ENCODE measurements around the gene RBPMS2. TPM values are rescaled to one million over a fixed set of nuclear protein-coding genes. Genes with fewer than 3 reads are reported as not detected.

Gene RBPMS2
- total RNA-seq, 4 donors from 2014 or later: 0.15 to 1.8 (median 1.1) TPM; not detected in 1

DNA sequence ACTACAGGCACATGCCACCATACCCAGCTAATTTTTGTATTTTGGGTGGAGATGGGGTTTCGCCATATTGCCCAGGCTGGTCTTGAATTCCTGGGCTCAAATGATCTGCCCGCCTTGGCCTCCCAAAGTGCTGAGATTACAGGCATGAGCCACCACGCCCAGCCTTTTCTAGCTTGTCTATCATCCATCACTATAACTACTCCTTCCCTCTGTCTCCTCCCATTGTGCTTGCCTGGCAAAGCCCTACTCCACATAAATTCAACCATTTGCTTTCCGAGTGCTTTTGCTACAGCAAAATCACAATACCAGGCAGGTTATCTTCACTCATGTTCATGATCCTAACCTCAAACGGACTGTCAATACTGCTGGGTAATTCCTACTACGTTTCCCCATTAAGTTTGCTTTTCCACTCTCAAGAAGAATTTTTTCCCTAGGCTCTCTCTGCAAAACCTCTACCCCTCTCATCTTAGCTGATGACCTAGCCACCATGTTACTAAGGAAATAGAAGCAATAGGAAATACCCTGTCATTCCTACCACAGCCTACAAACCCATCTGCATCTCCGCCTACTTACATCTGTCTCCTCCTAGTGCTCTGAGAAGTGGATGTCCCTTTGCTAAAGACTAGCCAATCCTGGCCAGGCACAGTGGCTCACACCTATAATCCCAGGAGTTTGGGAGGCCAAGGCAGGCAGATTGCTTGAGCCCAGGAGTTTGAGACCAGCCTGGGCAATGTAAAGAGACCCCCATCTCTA, 64.5 kb downstream of the RBPMS2 start:
- no peak overlapping the region for H3K4me3 ChIP-seq (ENCODE audit: low read depth, poor library complexity, severe bottlenecking)
- 89 to 93% methylated on average over 7 of the region's 7 CpGs for WGBS, 2 donors
- intact Hi-C loops (cut with DNase I; ENCODE audit: low total_unique reads): no loop called here
- TF ChIP-seq, protein P1, sequence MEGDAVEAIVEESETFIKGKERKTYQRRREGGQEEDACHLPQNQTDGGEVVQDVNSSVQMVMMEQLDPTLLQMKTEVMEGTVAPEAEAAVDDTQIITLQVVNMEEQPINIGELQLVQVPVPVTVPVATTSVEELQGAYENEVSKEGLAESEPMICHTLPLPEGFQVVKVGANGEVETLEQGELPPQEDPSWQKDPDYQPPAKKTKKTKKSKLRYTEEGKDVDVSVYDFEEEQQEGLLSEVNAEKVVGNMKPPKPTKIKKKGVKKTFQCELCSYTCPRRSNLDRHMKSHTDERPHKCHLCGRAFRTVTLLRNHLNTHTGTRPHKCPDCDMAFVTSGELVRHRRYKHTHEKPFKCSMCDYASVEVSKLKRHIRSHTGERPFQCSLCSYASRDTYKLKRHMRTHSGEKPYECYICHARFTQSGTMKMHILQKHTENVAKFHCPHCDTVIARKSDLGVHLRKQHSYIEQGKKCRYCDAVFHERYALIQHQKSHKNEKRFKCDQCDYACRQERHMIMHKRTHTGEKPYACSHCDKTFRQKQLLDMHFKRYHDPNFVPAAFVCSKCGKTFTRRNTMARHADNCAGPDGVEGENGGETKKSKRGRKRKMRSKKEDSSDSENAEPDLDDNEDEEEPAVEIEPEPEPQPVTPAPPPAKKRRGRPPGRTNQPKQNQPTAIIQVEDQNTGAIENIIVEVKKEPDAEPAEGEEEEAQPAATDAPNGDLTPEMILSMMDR (IDR thresholded peaks at IDR 0.05): no peak
- TF ChIP-seq POLR2A (IDR thresholded peaks at IDR 0.05): no peak
- DNase-seq (ENCODE audit: low spot score in 2 of 2): no peak

DNA sequence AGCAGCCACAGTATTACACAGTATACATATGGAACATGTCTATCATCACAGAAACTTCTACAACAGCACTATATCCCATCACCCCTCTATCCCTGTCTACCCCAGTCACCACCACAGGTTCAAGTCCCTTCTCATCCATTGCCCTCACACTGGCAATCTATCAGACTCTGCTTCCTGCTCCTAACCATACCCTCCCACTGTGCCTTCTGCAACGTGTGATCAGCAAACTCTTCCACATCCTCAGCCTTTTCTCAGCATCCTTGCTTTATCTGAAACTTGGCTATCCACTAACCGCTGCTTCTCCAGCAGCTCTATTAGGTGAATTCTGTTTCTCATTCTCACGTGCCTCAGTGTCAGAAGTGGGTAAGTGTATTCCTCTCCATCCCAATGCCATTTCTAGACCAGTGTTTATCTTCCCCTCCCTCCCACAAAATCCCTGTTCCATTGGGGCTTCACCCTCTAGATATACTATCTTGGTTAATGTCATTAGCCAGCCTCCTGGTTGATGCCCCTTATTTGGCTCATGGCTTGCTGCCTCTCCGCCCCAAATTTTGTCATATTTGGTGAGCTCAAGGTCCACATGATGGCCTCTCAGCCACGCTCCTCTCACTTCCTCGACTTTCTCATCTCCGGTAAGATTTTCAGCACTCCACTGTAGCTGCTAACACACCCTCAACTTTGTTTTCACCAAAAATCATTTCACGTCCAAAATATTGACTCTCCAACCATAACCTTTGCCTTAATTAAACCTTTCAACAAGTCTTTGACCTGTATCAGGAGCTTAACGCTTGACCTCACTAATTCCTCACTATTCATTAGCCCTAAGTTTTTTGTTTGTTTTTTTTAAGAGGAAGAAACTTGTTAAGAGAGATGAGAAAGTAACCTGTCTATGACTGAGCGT, 69.1 kb downstream of the RBPMS2 start:
- 89% methylated on average over 10 of the region's 10 CpGs for WGBS, 2 donors
- TF ChIP-seq, protein P1 (IDR thresholded peaks at IDR 0.05): no peak
- no peak for TF ChIP-seq POLR2A (IDR thresholded peaks at IDR 0.05)
- DNase-seq (ENCODE audit: low spot score in 2 of 2): no peak
- no peak overlapping the region for H3K4me3 ChIP-seq (ENCODE audit: low read depth, poor library complexity, severe bottlenecking)
- intact Hi-C loops (cut with DNase I; ENCODE audit: low total_unique reads): no loop called here

DNA sequence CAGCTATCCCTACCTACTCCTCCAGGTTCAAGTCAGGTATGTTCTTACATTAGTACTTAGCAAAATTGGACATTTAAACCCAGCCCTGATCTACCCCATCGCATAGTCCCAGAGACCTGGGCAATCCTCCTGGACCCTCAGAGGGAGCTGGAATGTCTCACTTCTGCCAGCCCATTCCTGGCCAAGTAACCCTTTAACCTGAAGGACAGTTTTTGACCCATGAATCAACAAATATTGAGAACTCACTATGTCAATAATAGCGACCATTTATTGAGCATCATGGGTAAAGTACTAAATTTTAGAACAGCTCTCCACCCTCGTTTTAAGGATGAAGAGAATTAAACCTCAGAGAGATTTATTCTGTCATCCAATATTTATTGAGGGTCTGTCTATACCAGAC, 70.4 kb downstream of the RBPMS2 start:
- intact Hi-C loops (cut with DNase I; ENCODE audit: low total_unique reads): no loop called here
- DNase-seq (ENCODE audit: low spot score in 2 of 2): no peak
- TF ChIP-seq, protein P1 (IDR thresholded peaks at IDR 0.05): no peak
- no peak for TF ChIP-seq POLR2A (IDR thresholded peaks at IDR 0.05)
- WGBS, 2 donors: 89 to 93% methylated on average over 3 of the region's 3 CpGs
- H3K4me3 ChIP-seq (ENCODE audit: low read depth, poor library complexity, severe bottlenecking): no peak overlapping the region

DNA sequence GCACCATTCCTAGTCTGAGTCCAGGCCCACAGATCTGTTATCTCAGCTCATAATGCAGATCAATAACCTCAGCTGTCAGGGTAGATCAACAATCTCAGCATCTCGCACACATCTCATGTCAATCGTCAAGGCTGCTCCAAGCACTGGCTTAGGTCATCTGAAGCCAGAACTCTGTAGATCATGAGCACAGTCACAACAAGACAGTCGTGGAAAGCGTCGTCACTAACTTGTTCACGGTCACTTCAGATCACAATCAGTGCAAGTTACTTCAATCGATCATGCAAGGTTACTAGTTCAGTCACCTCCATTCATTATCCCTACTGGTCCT, 71.8 kb downstream of the RBPMS2 start:
- WGBS, 2 donors: 48 to 50% methylated on average over 7 of the region's 7 CpGs
- TF ChIP-seq POLR2A (IDR thresholded peaks at IDR 0.05): no peak
- TF ChIP-seq, protein P1 (IDR thresholded peaks at IDR 0.05): no peak
- no peak for DNase-seq (ENCODE audit: low spot score in 2 of 2)
- intact Hi-C loops (cut with DNase I; ENCODE audit: low total_unique reads): no loop called here
- peak overlapping the region; percentile 95 for H3K4me3 ChIP-seq (ENCODE audit: low read depth, poor library complexity, severe bottlenecking)

DNA sequence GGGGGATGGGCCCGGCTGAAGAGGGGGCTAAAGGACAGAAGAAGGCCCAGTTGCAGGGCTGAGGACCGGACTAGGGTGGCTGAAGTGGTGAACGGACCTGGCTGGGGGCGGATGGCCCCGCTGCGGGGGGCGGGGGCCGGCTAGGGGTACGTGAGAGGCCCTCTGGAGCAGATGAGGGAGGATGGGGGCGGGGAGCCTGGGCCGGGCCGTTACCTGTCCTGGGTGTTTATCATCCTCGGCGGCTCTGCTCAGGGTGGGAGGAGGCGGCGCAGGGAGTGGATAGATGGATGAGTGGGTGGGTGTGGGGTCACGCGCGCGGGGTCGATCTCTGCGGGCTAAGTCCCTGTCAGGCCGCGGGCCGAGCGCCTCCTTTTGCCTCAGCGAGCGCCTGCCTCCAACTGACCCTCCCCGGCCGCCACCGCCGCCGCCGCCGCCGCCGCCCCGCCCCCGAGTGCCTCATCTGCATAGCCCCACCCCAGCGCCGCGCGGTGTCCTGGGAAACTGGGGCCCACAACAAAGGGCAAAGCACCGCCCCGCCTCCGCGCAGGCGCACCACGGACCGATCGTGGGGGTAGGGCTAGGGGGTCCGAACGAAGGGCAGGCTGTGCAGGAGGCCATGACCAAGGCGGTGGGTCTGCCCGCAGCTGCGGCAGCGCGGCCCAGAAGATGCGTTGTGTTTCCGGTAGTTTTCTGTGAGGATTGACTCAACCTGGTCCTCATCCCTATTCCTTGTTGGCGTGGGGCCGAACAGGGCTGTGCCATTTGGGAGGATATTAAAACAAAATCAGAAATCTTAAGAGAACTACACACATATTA, 72.4 kb downstream of the RBPMS2 start:
- peak overlapping the region; percentile 95 for H3K4me3 ChIP-seq (ENCODE audit: low read depth, poor library complexity, severe bottlenecking)
- intact Hi-C loops (cut with DNase I; ENCODE audit: low total_unique reads): no loop called here
- peak; percentile 94 to 99 for DNase-seq (ENCODE audit: low spot score in 2 of 2)
- TF ChIP-seq, protein P1 (IDR thresholded peaks at IDR 0.05): no peak
- TF ChIP-seq POLR2A (IDR thresholded peaks at IDR 0.05): no peak
- 0 to 1% methylated on average over 46 to 61 of the region's 62 CpGs for WGBS, 2 donors

Measured in lower leg skin (tissue), 4 donors.